HL-60/S4 (cell line): ENCODE measurements around the gene CD209.
"Not testable (repeated sequence)": the region's sequence is repeated elsewhere in the genome, so short reads cannot be mapped to it uniquely, and the experiment has no call there.

Experiments used
- in situ Hi-C: fragments of 300-500 bp; cut with MboI; formaldehyde crosslinking; loops from 2 replicates; pipeline ENCODE4 v1.14.3; 2022; ENCODE audit warnings: low sequenced_read_pairs

Gene CD209

GRCh38 chr19:7772752-7773291 lies 25.5 kb upstream of the CD209 start:
- in situ Hi-C loops, result no loop called here

- in situ Hi-C loops, result no loop called here
Measured at GRCh38 chr19:7771072-7771471, 23.7 kb upstream of the CD209 start.

- in situ Hi-C loops, result no loop called here
Measured at GRCh38 chr19:7769171-7769570, 21.8 kb upstream of the CD209 start.

- in situ Hi-C loops, result no loop called here
Measured at GRCh38 chr19:7767487-7767886, 20.2 kb upstream of the CD209 start.

- in situ Hi-C loops, result no loop called here
Measured at GRCh38 chr19:7766535-7766934, 19.2 kb upstream of the CD209 start.

GRCh38 chr19:7765043-7765442 lies 17.7 kb upstream of the CD209 start:
- in situ Hi-C loops, result not testable (repeated sequence)

- in situ Hi-C loops, result not testable (repeated sequence)
Measured at GRCh38 chr19:7764157-7764556, 16.8 kb upstream of the CD209 start.

- in situ Hi-C loops, result no loop called here
Measured at GRCh38 chr19:7763696-7764095, 16.4 kb upstream of the CD209 start.

GRCh38 chr19:7762719-7763293 lies 15.5 kb upstream of the CD209 start, which contains the start of gene CLEC4M:
Gene CLEC4M (plus strand): TSS chr19:7763243. CDS start chr19:7763267, 24 bp downstream.
- in situ Hi-C loops, result no loop called here

- in situ Hi-C loops, result no loop called here
Measured at GRCh38 chr19:7759156-7759555, 11.8 kb upstream of the CD209 start.

GRCh38 chr19:7757358-7757757 lies 10.0 kb upstream of the CD209 start:
- in situ Hi-C loops, result no loop called here

- in situ Hi-C loops, result no loop called here
Measured at GRCh38 chr19:7756258-7756657, 8.9 kb upstream of the CD209 start.

GRCh38 chr19:7751157-7751783 lies 3.9 kb upstream of the CD209 start:
- in situ Hi-C loops, result no loop called here

- in situ Hi-C loops, result no loop called here
Measured at GRCh38 chr19:7748756-7749155, 1.4 kb upstream of the CD209 start.

- in situ Hi-C loops, result no loop called here
Measured at GRCh38 chr19:7748171-7748570, 837 bp upstream of the CD209 start.

GRCh38 chr19:7746306-7746705 lies 1.0 kb downstream of the CD209 start:
- in situ Hi-C loops, result not testable (repeated sequence)

GRCh38 chr19:7744871-7745650 lies 2.3 kb downstream of the CD209 start:
- in situ Hi-C loops, result no loop called here

- in situ Hi-C loops, result no loop called here
Measured at GRCh38 chr19:7744199-7744786, 3.0 kb downstream of the CD209 start.

- in situ Hi-C loops, result no loop called here
Measured at GRCh38 chr19:7743425-7743841, 3.9 kb downstream of the CD209 start.

- in situ Hi-C loops, result no loop called here
Measured at GRCh38 chr19:7742991-7743390, 4.3 kb downstream of the CD209 start.

GRCh38 chr19:7742575-7742974 lies 4.8 kb downstream of the CD209 start:
- in situ Hi-C loops, result no loop called here
